LNCaP clone FGC (cell line): ENCODE results near the gene TRAF3IP1.
"Not testable (repeated sequence)": the region's sequence is repeated elsewhere in the genome, so short reads cannot be mapped to it uniquely, and the experiment has no call there.

ENCODE experiments used
- DNase-seq: peaks from one replicate; pipeline ENCODE4 v3.0.0-alpha.2; 2011; ENCODE audit warnings: low read depth
- H3K4me3 ChIP-seq: 2 replicates; pipeline ENCODE4 v1.5.1; 2011; ENCODE audit warnings: mild to moderate bottlenecking, low read depth, low read length, control low read depth
- TF ChIP-seq, protein P1 (sequence below): IDR thresholded peaks from 2 replicates; pipeline ENCODE4 v1.5.1; 2012; ENCODE audit warnings: mild to moderate bottlenecking; ENCODE audit not compliant: control insufficient read depth, insufficient read depth; ENCODE audit errors: extremely low read depth

TRAF3IP1 gene, protein sequence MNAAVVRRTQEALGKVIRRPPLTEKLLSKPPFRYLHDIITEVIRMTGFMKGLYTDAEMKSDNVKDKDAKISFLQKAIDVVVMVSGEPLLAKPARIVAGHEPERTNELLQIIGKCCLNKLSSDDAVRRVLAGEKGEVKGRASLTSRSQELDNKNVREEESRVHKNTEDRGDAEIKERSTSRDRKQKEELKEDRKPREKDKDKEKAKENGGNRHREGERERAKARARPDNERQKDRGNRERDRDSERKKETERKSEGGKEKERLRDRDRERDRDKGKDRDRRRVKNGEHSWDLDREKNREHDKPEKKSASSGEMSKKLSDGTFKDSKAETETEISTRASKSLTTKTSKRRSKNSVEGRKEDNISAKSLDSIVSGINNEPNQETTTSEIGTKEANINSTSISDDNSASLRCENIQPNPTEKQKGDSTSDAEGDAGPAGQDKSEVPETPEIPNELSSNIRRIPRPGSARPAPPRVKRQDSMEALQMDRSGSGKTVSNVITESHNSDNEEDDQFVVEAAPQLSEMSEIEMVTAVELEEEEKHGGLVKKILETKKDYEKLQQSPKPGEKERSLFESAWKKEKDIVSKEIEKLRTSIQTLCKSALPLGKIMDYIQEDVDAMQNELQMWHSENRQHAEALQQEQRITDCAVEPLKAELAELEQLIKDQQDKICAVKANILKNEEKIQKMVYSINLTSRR

DNA sequence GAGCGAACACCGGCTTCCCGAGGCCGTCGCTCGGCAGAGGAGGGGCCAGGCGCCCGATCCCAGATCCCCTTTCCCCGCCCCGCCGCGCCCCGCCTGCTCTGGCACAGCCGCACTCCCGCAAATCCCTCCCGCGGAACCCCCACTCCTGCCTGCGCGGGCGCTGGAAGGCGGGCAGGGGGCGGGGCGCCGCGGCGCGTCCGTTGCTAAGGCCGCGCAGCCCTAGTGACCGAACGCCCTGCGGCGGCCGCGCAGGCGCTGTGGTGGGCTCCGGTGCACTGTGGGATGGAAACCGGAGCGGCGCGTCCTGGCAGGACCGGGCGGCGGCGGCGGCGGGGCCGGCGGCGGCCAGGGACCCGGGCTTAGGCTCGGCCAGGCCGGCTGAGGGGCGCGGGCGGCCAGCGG, at the start of gene TRAF3IP1:
TSS of gene TRAF3IP1 (plus strand) at position 273 of the 402 bp plus-strand sequence. CDS start 145 bp downstream, outside the sequence.
- peak within 1 kb of the TSS; percentile 69 for H3K4me3 ChIP-seq
- DNase-seq: peak; percentile 61
- TF ChIP-seq, protein P1, sequence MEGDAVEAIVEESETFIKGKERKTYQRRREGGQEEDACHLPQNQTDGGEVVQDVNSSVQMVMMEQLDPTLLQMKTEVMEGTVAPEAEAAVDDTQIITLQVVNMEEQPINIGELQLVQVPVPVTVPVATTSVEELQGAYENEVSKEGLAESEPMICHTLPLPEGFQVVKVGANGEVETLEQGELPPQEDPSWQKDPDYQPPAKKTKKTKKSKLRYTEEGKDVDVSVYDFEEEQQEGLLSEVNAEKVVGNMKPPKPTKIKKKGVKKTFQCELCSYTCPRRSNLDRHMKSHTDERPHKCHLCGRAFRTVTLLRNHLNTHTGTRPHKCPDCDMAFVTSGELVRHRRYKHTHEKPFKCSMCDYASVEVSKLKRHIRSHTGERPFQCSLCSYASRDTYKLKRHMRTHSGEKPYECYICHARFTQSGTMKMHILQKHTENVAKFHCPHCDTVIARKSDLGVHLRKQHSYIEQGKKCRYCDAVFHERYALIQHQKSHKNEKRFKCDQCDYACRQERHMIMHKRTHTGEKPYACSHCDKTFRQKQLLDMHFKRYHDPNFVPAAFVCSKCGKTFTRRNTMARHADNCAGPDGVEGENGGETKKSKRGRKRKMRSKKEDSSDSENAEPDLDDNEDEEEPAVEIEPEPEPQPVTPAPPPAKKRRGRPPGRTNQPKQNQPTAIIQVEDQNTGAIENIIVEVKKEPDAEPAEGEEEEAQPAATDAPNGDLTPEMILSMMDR: no peak

DNA sequence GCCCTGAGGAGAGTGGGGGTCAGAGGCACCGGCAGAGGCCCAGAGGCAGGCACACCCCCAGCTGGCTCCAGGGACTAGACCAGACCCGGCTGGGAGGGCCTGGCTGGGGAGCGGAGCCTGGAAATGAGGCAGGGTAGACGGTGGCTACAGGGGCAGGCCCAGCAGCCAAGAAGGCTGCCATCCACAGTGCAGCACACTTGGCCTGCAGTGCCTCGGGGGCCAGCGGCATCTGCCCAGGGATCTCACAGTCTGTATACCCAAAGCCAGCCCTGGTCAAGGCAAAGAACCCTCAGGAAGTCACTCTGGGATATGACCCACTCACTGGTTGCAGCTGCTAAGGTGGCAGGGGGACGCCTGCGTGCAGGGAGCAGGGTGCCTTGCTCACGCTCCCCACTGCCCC, 49.7 kb upstream of the TRAF3IP1 start:
- DNase-seq: no peak

DNA sequence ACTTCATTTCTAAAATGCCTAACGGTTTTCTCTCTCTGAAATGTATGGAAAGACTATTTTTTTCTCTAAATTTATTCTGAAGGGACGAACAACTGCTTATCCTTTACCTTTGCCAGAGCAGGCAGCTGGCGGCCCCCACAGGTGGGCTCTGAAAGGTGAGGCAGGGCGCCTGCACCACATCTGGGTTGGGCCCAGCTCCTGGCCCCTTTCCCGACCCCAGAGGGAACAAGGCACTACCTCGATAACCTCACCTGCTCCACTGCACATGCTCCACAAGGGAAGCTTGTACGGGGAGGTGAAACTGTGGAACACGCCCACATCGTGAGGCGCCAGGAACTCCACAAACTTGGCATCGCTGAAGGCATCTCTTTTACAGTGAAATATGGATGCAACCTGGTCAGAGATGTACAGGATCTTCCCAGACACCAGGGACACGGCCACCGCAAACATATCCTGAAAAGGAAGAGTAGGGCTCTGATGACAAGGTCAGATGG, 49.2 kb upstream of the TRAF3IP1 start:
- no peak overlapping the region for H3K4me3 ChIP-seq
- no peak for DNase-seq
- TF ChIP-seq, protein P1: no peak

More for the DNA sequence above, 49.7 kb upstream of the TRAF3IP1 start:
- H3K4me3 ChIP-seq: no peak overlapping the region
- TF ChIP-seq, protein P1: no peak

DNA sequence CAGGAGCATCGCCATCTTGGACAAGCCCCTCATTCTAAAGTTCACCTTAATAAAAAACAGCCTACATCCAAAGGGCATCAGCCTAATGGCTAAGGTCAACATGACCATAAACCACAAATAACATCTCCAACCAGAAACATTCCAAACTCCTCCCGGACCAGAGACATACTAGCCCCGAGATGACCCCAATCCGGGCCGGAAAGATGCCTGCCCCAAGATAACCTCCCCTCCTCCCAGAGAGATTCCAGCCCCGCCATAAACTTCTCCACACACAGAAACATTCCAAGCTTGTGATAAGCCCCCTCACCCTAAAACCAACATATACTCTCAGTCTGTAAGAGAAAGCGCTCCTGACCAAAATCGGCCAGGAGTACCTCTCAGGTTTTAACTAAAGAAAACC, 48.6 kb upstream of the TRAF3IP1 start:
- not testable (repeated sequence) for DNase-seq, H3K4me3 ChIP-seq

DNA sequence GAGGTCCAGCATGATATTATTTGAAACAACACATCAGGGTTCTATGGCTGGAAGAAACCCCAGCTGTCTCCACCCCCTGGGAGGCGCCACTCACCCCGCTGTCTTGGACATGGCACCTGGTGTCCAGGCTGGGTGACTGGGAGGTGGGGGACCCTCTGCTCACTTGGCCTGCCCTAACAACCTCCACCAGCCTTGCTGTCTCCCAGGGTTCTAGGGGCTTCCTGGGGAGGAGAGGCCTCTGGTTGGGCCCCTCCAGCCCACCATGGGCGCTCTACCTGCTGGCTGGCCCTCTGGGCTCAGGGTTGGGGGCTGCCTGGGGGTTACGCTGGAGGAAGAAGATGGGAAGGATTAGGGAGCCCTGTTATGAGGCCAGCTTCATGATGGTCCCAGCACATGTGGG, 48.2 kb upstream of the TRAF3IP1 start:
- no peak for DNase-seq
- TF ChIP-seq, protein P1: no peak
- H3K4me3 ChIP-seq: no peak overlapping the region

DNA sequence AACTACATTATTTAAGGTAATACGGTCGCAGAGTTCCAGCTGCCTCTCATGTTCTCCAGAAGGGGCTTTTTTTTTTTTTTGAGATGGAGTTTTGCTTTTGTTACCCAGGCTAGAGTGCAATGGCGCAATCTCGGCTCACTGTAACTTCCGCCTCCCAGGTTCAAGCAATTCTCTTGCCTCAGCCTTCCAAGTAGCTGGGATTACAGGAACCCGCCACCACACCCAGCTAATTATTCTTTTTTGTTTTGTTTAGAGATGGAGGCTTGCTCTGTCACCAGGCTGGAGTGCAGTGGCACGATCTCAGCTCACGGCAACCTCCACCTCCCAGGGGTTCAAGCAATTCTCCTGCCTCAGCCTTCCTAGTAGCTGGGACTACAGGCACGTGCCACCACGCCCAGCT, 46.9 kb upstream of the TRAF3IP1 start:
- H3K4me3 ChIP-seq, DNase-seq: not testable (repeated sequence)

DNA sequence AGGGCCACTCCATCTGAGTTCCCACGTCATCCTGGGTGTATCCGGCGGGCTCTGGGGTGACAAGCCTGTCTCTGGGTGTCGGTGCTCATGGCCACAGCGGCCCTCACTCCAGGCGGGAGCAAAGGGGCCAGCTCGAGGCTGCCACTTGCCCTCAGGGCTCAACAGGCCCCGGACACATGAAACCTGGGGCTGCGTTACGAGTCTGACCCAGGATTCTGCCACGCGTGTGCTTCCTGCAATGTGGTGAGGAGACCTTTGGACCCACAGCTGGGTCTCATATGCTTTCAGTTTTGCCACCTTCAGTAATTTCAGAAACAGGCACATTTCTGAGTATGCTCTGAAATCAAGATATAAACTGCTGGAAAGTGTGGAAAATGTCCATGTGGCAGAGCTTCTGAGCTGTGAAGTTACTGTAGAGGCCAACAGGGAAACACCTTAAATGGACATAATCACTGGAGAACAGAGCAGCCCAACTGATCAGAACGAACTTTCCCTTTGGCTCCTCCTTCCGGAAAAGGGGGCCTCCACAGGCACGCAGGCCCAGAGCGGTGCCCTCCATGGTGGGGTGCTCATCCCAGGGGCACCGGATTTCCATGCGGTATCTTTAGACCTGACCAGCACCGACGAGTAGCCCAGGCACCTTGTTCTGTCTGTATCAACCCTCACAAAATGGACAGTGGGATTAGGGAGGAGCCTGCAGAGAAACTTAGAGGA, 46.0 kb upstream of the TRAF3IP1 start:
- DNase-seq: no peak
- TF ChIP-seq, protein P1: no peak
- H3K4me3 ChIP-seq: no peak overlapping the region
